CD14-positive monocyte (primary cell): Measurements from ENCODE around the gene EPHA10. TPM values are rescaled to one million over a fixed set of nuclear protein-coding genes. Genes with fewer than 3 reads are reported as not detected.
A peak's percentile ranks its signal among the peaks of the same experiment; 100 is the strongest.

ENCODE experiments used
- DNase-seq, 3 donors: peaks; one replicate each; pipeline ENCODE4 v3.0.0-alpha.2; 2011 to 2022
- H2AFZ ChIP-seq: 2 replicates; pipeline ENCODE4 v1.6.0; 2012; ENCODE audit warnings: mild to moderate bottlenecking, low read depth, low read length, inconsistent platforms; ENCODE audit not compliant: insufficient read depth, poor library complexity, severe bottlenecking
- H3K27ac ChIP-seq, 2 donors: 1 replicate in 1 of 2; 2 replicates in 1 of 2; pipeline ENCODE4 v1.5.1; 2012 to 2013; ENCODE audit warnings: low read length in 2 of 2, control low read depth in 1 of 2, inconsistent platforms in 1 of 2, low read depth in 1 of 2, mild to moderate bottlenecking in 1 of 2
- H3K27me3 ChIP-seq, 2 donors: one replicate each; pipeline versions ENCODE4 v1.6.0 to v1.6.1; 2011 to 2013; ENCODE audit warnings: low read length in 2 of 2; ENCODE audit not compliant: control insufficient read depth in 2 of 2, insufficient read depth in 2 of 2
- H3K36me3 ChIP-seq, 2 donors: replicated peaks in 1 of 2; 1 replicate in 1 of 2; 2 replicates in 1 of 2; pipeline versions ENCODE4 v1.5.1 to v1.6.1; 2012 to 2013; ENCODE audit warnings: low read length in 2 of 2, control low read depth in 1 of 2, inconsistent platforms in 1 of 2, mild to moderate bottlenecking in 1 of 2; ENCODE audit not compliant: insufficient read depth in 2 of 2, control insufficient read depth in 1 of 2
- H3K4me1 ChIP-seq, 2 donors: 1 replicate in 1 of 2; 2 replicates in 1 of 2; pipeline versions ENCODE4 v1.5.1 to v1.6.1; 2012 to 2013; ENCODE audit warnings: low read length in 2 of 2, control low read depth in 1 of 2, inconsistent platforms in 1 of 2, mild to moderate bottlenecking in 1 of 2, moderate library complexity in 1 of 2; ENCODE audit not compliant: insufficient read depth in 2 of 2, control insufficient read depth in 1 of 2
- H3K4me2 ChIP-seq: replicated peaks from 2 replicates; pipeline ENCODE3; 2012; ENCODE audit warnings: low read length, moderate library complexity, mild to moderate bottlenecking; ENCODE audit not compliant: poor library complexity, severe bottlenecking; ENCODE audit errors: extremely low read depth
- H3K4me3 ChIP-seq, 3 experiments: fragments of 200-600 bp in 1 of 3; sonication (generic) in 1 of 3; replicated peaks in 1 of 3; 1 replicate in 2 of 3; 2 replicates in 1 of 3; pipeline ENCODE4 v1.5.1; 2011 to 2013; ENCODE audit warnings: low read length in 3 of 3, mild to moderate bottlenecking in 3 of 3, control low read depth in 2 of 3, low read depth in 2 of 3, inconsistent platforms in 1 of 3, moderate library complexity in 1 of 3
- H3K79me2 ChIP-seq: 2 replicates; pipeline ENCODE4 v1.6.0; 2012; ENCODE audit warnings: mild to moderate bottlenecking, control low read depth, inconsistent platforms, low read length, moderate library complexity; ENCODE audit not compliant: insufficient read depth
- H3K9ac ChIP-seq: 2 replicates; pipeline ENCODE4 v1.6.0; 2017; ENCODE audit warnings: low read length, mild to moderate bottlenecking; ENCODE audit not compliant: insufficient read depth, poor library complexity, severe bottlenecking
- H3K9me3 ChIP-seq, 2 donors: replicated peaks in 1 of 2; 1 replicate in 1 of 2; 2 replicates in 1 of 2; pipeline versions ENCODE4 v1.5.1 to v1.6.1; 2012 to 2013; ENCODE audit warnings: low read length in 2 of 2, control low read depth in 1 of 2; ENCODE audit not compliant: control insufficient read depth in 1 of 2, insufficient read depth in 1 of 2
- H4K20me1 ChIP-seq: 2 replicates; pipeline ENCODE4 v1.6.0; 2012; ENCODE audit warnings: mild to moderate bottlenecking, low read length, control low read depth, moderate library complexity; ENCODE audit not compliant: insufficient read depth
- H3K27ac Mint-ChIP-seq, 7 donors: one replicate each; pipeline ENCODE4 v1.8.0; 2020; ENCODE audit warnings: mild to moderate bottlenecking in 7 of 7, mixed read lengths in 7 of 7, moderate library complexity in 6 of 7, inconsistent platforms in 2 of 7
- H3K27me3 Mint-ChIP-seq, 3 donors: one replicate each; pipeline ENCODE4 v1.8.0; 2021 to 2022; ENCODE audit warnings: low read depth in 3 of 3, mild to moderate bottlenecking in 3 of 3, mixed read lengths in 3 of 3, moderate library complexity in 3 of 3, inconsistent platforms in 1 of 3
- H3K36me3 Mint-ChIP-seq, 2 donors: one replicate each; pipeline ENCODE4 v1.8.0; 2020; ENCODE audit warnings: mixed read lengths in 2 of 2, inconsistent platforms in 1 of 2, mild to moderate bottlenecking in 1 of 2
- H3K4me1 Mint-ChIP-seq: one replicate; pipeline ENCODE4 v1.8.0; 2020; ENCODE audit warnings: mild to moderate bottlenecking, mixed read lengths
- H3K4me3 Mint-ChIP-seq, 2 donors: one replicate each; pipeline ENCODE4 v1.8.0; 2020; ENCODE audit warnings: mild to moderate bottlenecking in 2 of 2, mixed read lengths in 2 of 2, moderate library complexity in 1 of 2
- H3K9me3 Mint-ChIP-seq, 7 donors: one replicate each; pipeline ENCODE4 v1.8.0; 2020 to 2022; ENCODE audit warnings: mixed read lengths in 7 of 7, mild to moderate bottlenecking in 6 of 7, moderate library complexity in 6 of 7, inconsistent platforms in 2 of 7
- CTCF ChIP-seq: fragments of 200-600 bp; IDR thresholded peaks from one replicate; pipeline ENCODE4 v1.8.0; 2022; ENCODE audit warnings: antibody characterized with exemption, mild to moderate bottlenecking
- WGBS: methylation state at CpG from one replicate; pipeline ENCODE4 v1.1.5; 2013; ENCODE audit warnings: missing lambda C conversion rate; ENCODE audit not compliant: insufficient coverage; 5-methylcytosine and 5-hydroxymethylcytosine counted together
- intact Hi-C, 2 donors: fragments of 100-400 bp; cut with micrococcal nuclease; formaldehyde crosslinking; loops; one replicate each; pipeline versions ENCODE4 v1.15.0 to v1.15.1; 2023
- polyA minus RNA-seq: library from RNA; depleted of rRNA, polyadenylated mRNA; stranded (reverse); fragments of >200 nt; gene quantifications from 2 replicates; pipeline ENCODE4 v1.2.3, GENCODE V29; 2012
- polyA plus RNA-seq, 3 donors: library from polyadenylated mRNA; depleted of rRNA in 1 of 3; unstranded in 2 of 3; stranded (reverse) in 1 of 3; fragments of 300-500 nt in 2 of 3; fragments of >200 nt in 1 of 3; fragmentation: Illumina TruSeq in 2 of 3; gene quantifications; 1 replicate in 2 of 3; 2 replicates in 1 of 3; pipeline ENCODE4 v1.2.3, GENCODE V29; 2012 to 2021
- total RNA-seq, 12 experiments: library from RNA in 1 of 12; stranded (reverse) in 1 of 12; fragments of 120-200 nt in 1 of 12; gene quantifications; one replicate each; pipeline ENCODE4 v1.2.4 and lab custom pipeline; 2013 to 2026; ENCODE audit warnings: mixed read lengths in 6 of 12, inconsistent platforms in 1 of 12

EPHA10 gene
- not detected for total RNA-seq (2013)
- polyA plus RNA-seq (not detected), polyA minus RNA-seq (under 0.01 TPM in 1 of 2 replicates, not detected in the other), total RNA-seq (lab: John Stamatoyannopoulos, UW) (0 to 2.2 (median 0.08) reads per million in 11 experiments)

- Mint-ChIP-seq H3K4me3 (peak within 1 kb of the TSS in 1 of 2 donors; percentile 85), H3K9me3 (peaks cover 8 to 32% (median 13%) of the 10 kb centered on the region in 7 donors), H3K4me1 (peaks cover 5% of the 10 kb centered on the region), H3K27ac (no peak within 1 kb of the TSS), H3K36me3 (peaks cover 0 to 5% of the 10 kb centered on the region in 2 donors), H3K27me3 (peaks cover 73 to 91% (median 80%) of the 10 kb centered on the region in 3 donors)
- no peak for TF ChIP-seq CTCF
- H3K9me3 ChIP-seq = peaks cover 0 to 29% of the 10 kb centered on the region in 2 donors
- H3K79me2 ChIP-seq = no peaks in the 10 kb centered on the region
- no peak within 1 kb of the TSS for H3K4me2 ChIP-seq
- DNase-seq = no peak
- peaks cover 47 to 87% of the 10 kb centered on the region in 2 donors for H3K27me3 ChIP-seq
- no peak within 1 kb of the TSS for H2AFZ ChIP-seq
- 7% methylated on average over 25 of the region's 33 CpGs for WGBS
- no peak within 1 kb of the TSS for H3K4me3 ChIP-seq
- intact Hi-C loops = no loop called here
- H3K9ac ChIP-seq = no peak within 1 kb of the TSS
- no peaks in the 10 kb centered on the region for H4K20me1 ChIP-seq
- no peaks in the 10 kb centered on the region for H3K4me1 ChIP-seq
- H3K27ac ChIP-seq = no peak within 1 kb of the TSS
- H3K36me3 ChIP-seq = no peaks in the 10 kb centered on the region
These were observed at the start of gene EPHA10 for GRCh38 chr1:37764888-37765441. Gene EPHA10 (minus strand): TSS chr1:37765120. CDS start chr1:37765066, 54 bp downstream.

GRCh38 chr1:37814252-37814651 lies 49.3 kb upstream of the EPHA10 start:
- H3K79me2 ChIP-seq = peaks cover 78% of the 10 kb centered on the region
- no peak overlapping the region for H3K4me3 ChIP-seq
- Mint-ChIP-seq H3K27me3 (no peaks in the 10 kb centered on the region), H3K4me3 (no peak overlapping the region), H3K36me3 (peaks cover 68 to 84% of the 10 kb centered on the region in 2 donors), H3K27ac (peak overlapping the region in 2 of 7 donors; percentile 35 to 50), H3K9me3 (no peaks in the 10 kb centered on the region), H3K4me1 (peaks cover 38% of the 10 kb centered on the region)
- DNase-seq = no peak
- H2AFZ ChIP-seq = no peak overlapping the region
- H3K4me2 ChIP-seq = no peak overlapping the region
- TF ChIP-seq CTCF = no peak
- WGBS = 94% methylated on average over 7 of the region's 7 CpGs
- peaks cover 47 to 74% of the 10 kb centered on the region in 2 donors for H3K36me3 ChIP-seq
- H3K27me3 ChIP-seq = no peaks in the 10 kb centered on the region
- peaks cover 2 to 41% of the 10 kb centered on the region in 2 donors for H3K4me1 ChIP-seq
- H3K27ac ChIP-seq = peak overlapping the region in 1 of 2 donors; percentile 59
- H3K9me3 ChIP-seq = no peaks in the 10 kb centered on the region
- H4K20me1 ChIP-seq = peaks cover 78% of the 10 kb centered on the region
- no peak overlapping the region for H3K9ac ChIP-seq
- intact Hi-C loops = loop anchor here in 1 of 2 donors (10.0 kb wide), 1 partner anchor 191 kb away; the partner anchor contains the start of gene FHL3
